Measurements from ENCODE around the gene CPLANE2.
A peak's percentile ranks its signal among the peaks of the same experiment; 100 is the strongest.

Gene CPLANE2

GRCh38 chr1:16191916-16192546 is 45.0 kb downstream of the CPLANE2 start:
- peaks cover 2% of the 10 kb centered on the region; the same call in 1 of the 2 replicates for H3K4me1 ChIP-seq
- in situ Hi-C loops (cut with MboI; ENCODE audit: low sequenced_read_pairs): no loop called here
- DNase-seq (ENCODE audit: low spot score in 2 of 2): no peak
- no peak overlapping the region for H3K4me3 ChIP-seq
- H3K36me3 ChIP-seq (replicated peaks): no peaks in the 10 kb centered on the region
- no peaks in the 10 kb centered on the region for H3K9me3 ChIP-seq
- 0 out of 2 replicates have a peak, but pooled peaks cover 3% of the 10 kb centered on the region for H3K27me3 ChIP-seq (ENCODE audit: low read depth)

DNA sequence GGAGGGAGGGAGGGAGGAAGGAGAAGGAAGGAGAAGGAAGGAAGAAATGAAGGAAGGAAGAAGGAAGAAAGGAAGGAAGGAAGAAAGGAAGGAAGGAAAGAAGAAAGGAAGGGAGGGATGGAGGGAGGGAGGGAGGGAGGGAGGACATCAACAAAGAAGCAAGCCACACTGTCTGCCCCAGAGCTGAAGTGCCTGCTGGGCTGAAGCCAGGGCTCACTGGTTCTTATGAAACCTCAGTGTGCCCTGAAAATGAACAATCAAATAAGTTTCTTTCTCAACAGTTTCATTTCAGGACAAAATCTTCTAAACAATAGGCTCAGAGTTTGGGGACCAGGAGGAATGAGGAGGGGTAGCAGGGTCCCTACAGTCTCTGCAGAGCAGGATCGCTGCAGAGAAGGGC is 45.7 kb downstream of the CPLANE2 start:
- no peaks in the 10 kb centered on the region for H3K9me3 ChIP-seq
- in situ Hi-C loops (cut with MboI; ENCODE audit: low sequenced_read_pairs): no loop called here
- 0 out of 2 replicates have a peak, but pooled peaks cover 3% of the 10 kb centered on the region for H3K27me3 ChIP-seq (ENCODE audit: low read depth)

GRCh38 chr1:16189921-16190621 is 46.9 kb downstream of the CPLANE2 start:
- Histone ChIP-seq H3K9me3 (no peaks in the 10 kb centered on the region), H3K36me3 (replicated peaks) (no peaks in the 10 kb centered on the region), H3K4me3 (no peak overlapping the region), H3K27me3 (ENCODE audit: low read depth) (0 out of 2 replicates have a peak, but pooled peaks cover 3% of the 10 kb centered on the region), H3K4me1 (peaks cover 2% of the 10 kb centered on the region; the same call in 1 of the 2 replicates)
- DNase-seq (ENCODE audit: low spot score in 2 of 2): no peak
- in situ Hi-C loops (cut with MboI; ENCODE audit: low sequenced_read_pairs): loop anchor here (10.0 kb wide), 1 partner anchor 185 kb away; the partner anchor contains the start of gene SRARP

More for the DNA sequence above, 45.7 kb downstream of the CPLANE2 start:
- Histone ChIP-seq H3K4me1 (peaks cover 2% of the 10 kb centered on the region; the same call in 1 of the 2 replicates), H3K4me3 (no peak overlapping the region), H3K36me3 (replicated peaks) (no peaks in the 10 kb centered on the region)
- no peak for DNase-seq (ENCODE audit: low spot score in 2 of 2)

- H3K36me3 ChIP-seq (replicated peaks): no peaks in the 10 kb centered on the region
- 0 out of 2 replicates have a peak, but pooled peaks cover 3% of the 10 kb centered on the region for H3K27me3 ChIP-seq (ENCODE audit: low read depth)
- no peak for DNase-seq (ENCODE audit: low spot score in 2 of 2)
- no peaks in the 10 kb centered on the region for H3K9me3 ChIP-seq
- no peak overlapping the region for H3K4me3 ChIP-seq
- in situ Hi-C loops (cut with MboI; ENCODE audit: low sequenced_read_pairs): loop anchor here (10.0 kb wide), 1 partner anchor 184 kb away; the partner anchor contains the start of gene SRARP
- H3K4me1 ChIP-seq: peaks cover 2% of the 10 kb centered on the region; the same call in 1 of the 2 replicates
Measured at GRCh38 chr1:16189003-16189402, 48.0 kb downstream of the CPLANE2 start.

GRCh38 chr1:16187748-16188401 is 49.1 kb downstream of the CPLANE2 start:
- in situ Hi-C loops (cut with MboI; ENCODE audit: low sequenced_read_pairs): loop anchor here (10.0 kb wide), 1 partner anchor 183 kb away; the partner anchor contains the start of gene SRARP
- Histone ChIP-seq H3K27me3 (ENCODE audit: low read depth) (0 out of 2 replicates have a peak, but pooled peaks cover 3% of the 10 kb centered on the region), H3K4me1 (peaks cover 2% of the 10 kb centered on the region; the same call in 1 of the 2 replicates), H3K9me3 (no peaks in the 10 kb centered on the region), H3K4me3 (no peak overlapping the region), H3K36me3 (replicated peaks) (no peaks in the 10 kb centered on the region)
- DNase-seq (ENCODE audit: low spot score in 2 of 2): peak; percentile 23 to 84

- peaks cover 2% of the 10 kb centered on the region; the same call in 1 of the 2 replicates for H3K4me1 ChIP-seq
Measured at GRCh38 chr1:16186655-16187235, 50.2 kb downstream of the CPLANE2 start.

DNA sequence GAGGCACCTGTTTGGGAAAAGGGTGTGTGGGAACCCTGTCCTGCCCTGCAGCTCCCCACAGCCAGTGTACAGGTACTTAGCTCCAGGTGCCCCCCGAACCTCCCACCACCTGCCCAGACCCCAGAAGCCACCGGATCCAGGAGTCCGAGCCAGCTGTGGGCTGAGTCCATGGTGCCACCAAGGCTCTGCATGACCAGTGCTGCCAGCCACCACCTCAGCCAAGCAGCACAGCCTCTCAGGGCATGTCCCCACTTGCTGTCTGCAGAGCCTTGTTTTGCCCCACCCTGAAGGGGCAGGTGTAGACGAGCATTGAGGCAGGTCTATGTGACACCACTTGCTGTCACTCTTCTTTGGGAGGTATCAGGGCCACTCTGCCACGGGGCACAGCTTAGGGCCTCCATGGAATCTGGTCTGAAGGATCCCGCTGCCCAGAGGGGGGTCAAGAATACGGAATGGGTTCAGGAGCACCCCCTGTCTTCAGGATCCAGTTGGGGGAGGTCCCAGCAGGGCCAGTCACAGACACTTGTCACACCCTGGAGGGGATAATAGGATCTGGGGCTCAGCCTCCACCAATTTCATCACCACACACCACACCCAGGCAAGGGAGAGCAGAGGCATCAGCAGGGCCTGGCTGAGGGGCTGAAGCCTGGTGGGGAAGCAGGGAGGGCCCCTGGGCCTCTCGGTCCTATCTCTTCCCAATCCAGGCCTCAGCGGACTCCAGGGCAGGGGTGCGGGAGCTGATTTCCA is 52.3 kb downstream of the CPLANE2 start:
- no peak overlapping the region for H3K4me3 ChIP-seq
- no peaks in the 10 kb centered on the region for H3K27me3 ChIP-seq (ENCODE audit: low read depth)
- in situ Hi-C loops (cut with MboI; ENCODE audit: low sequenced_read_pairs): loop anchor here (5.0 to 10.0 kb wide), 2 partner anchors 102 to 180 kb away; partner anchors contain the start of gene SRARP
- no peaks in the 10 kb centered on the region for H3K36me3 ChIP-seq (replicated peaks)
- no peaks in the 10 kb centered on the region for H3K9me3 ChIP-seq
- no peak for DNase-seq (ENCODE audit: low spot score in 2 of 2)
- H3K4me1 ChIP-seq: peaks cover 2% of the 10 kb centered on the region; the same call in 1 of the 2 replicates

More at GRCh38 chr1:16186655-16187235, 50.2 kb downstream of the CPLANE2 start:
- in situ Hi-C loops (cut with MboI; ENCODE audit: low sequenced_read_pairs): loop anchor here (10.0 kb wide), 1 partner anchor 182 kb away; the partner anchor contains the start of gene SRARP
- DNase-seq (ENCODE audit: low spot score in 2 of 2): no peak
- no peak overlapping the region for H3K4me3 ChIP-seq
- 0 out of 2 replicates have a peak, but pooled peaks cover 3% of the 10 kb centered on the region for H3K27me3 ChIP-seq (ENCODE audit: low read depth)
- no peaks in the 10 kb centered on the region for H3K9me3 ChIP-seq
- H3K36me3 ChIP-seq (replicated peaks): no peaks in the 10 kb centered on the region

DNA sequence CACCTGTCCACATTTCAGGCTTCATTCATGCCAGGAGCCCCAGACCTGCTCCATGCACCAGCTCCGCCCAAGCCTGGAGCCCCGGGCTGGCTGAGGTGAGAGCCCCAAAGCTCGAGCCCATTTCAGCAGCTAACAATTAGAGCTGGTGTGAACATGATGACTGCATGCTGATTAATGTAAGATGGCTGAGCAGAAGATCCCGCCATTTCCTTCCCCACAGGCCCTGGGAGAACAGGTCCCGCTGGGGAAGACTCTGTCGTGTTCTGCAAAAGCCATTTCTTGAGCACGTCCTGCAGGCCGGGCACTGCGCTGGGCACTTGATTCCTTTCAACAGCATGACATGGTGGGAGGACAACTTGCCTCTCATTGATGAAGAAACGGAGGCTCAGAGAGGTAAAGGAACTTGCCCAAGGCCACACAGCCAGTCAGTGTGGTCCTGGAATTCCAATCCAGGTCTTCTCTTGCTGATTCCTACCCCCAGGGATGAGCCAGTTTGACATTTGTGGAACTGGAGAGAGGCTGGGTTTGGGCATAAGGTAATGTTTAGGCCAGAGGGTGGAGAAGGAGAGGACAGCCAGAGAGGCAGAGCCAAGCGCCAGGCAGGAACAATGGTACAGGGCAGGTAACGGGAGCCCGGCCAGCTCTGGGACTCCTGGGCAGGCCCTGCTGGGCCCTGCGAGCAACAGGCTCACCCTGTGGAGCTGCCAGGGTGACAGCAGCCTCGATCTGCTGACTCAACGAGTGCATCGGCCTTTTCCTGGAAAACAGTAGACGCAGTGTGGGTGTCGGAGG is 53.0 kb downstream of the CPLANE2 start:
- H3K4me1 ChIP-seq: peaks cover 2% of the 10 kb centered on the region; the same call in 1 of the 2 replicates
- no peak overlapping the region for H3K4me3 ChIP-seq
- no peaks in the 10 kb centered on the region for H3K36me3 ChIP-seq (replicated peaks)
- in situ Hi-C loops (cut with MboI; ENCODE audit: low sequenced_read_pairs): loop anchor here (5.0 to 10.0 kb wide), 2 partner anchors 102 to 179 kb away; partner anchors contain the start of gene SRARP
- H3K27me3 ChIP-seq (ENCODE audit: low read depth): no peaks in the 10 kb centered on the region
- no peaks in the 10 kb centered on the region for H3K9me3 ChIP-seq
- DNase-seq (ENCODE audit: low spot score in 2 of 2): no peak

GRCh38 chr1:16183179-16183578 is 53.8 kb downstream of the CPLANE2 start:
- no peak overlapping the region for H3K4me3 ChIP-seq
- no peak for DNase-seq (ENCODE audit: low spot score in 2 of 2)
- H3K27me3 ChIP-seq (ENCODE audit: low read depth): no peaks in the 10 kb centered on the region
- in situ Hi-C loops (cut with MboI; ENCODE audit: low sequenced_read_pairs): loop anchor here (5.0 to 10.0 kb wide), 2 partner anchors 101 to 178 kb away; partner anchors contain the start of gene SRARP
- H3K36me3 ChIP-seq (replicated peaks): no peaks in the 10 kb centered on the region
- H3K9me3 ChIP-seq: no peaks in the 10 kb centered on the region
- peaks cover 2% of the 10 kb centered on the region; the same call in 1 of the 2 replicates for H3K4me1 ChIP-seq

DNA sequence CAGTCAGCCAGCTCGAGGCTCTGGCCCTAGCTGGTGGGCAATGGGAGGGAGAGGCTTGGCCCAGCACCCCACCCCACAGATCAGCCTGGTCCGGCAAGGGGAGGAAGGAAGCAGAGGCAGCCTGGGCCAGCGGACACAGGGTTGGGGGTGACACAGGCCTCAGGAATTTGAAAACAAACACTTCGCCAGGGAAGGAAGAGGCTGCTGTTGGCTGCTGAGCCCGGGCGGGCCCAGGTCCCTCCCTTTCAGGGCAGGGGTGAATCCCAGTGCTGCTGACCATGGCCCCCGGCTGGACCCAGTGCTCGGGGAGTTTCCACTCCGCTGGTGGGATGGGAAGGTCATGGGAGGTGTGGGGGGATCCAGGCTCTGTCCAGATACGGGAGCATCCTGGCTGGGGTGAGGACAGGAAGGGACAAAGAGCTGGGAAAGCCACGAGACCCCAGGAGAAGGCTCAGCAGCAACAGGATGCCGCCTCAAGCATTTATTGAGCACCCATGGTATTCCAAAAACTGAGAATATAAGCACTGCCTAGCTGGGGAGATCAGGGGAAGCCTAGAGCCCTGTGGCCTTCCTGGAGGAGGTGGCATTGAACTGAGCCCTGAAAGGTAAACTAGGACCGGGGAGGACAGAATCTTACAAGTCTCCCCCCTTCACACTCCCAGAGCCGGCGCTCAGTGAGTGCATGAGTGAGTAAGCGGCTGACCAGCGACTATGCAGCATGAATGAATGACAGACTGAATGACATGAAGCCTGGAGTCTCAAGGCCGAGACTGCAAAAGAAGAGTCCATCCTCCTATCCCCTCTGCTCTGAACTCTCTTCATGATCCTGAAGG is 54.9 kb downstream of the CPLANE2 start:
- H3K4me3 ChIP-seq: no peak overlapping the region
- no peaks in the 10 kb centered on the region for H3K9me3 ChIP-seq
- DNase-seq (ENCODE audit: low spot score in 2 of 2): no peak
- no peaks in the 10 kb centered on the region for H3K27me3 ChIP-seq (ENCODE audit: low read depth)
- in situ Hi-C loops (cut with MboI; ENCODE audit: low sequenced_read_pairs): loop anchor here (5.0 to 10.0 kb wide), 2 partner anchors 100 to 177 kb away; partner anchors contain the start of gene SRARP
- H3K36me3 ChIP-seq (replicated peaks): no peaks in the 10 kb centered on the region
- no peaks in the 10 kb centered on the region for H3K4me1 ChIP-seq

Data from HAP-1 (cell line).